H9 (cell line): Measurements from ENCODE around the gene TENM4. TPM values are rescaled to one million over a fixed set of nuclear protein-coding genes. Genes with fewer than 3 reads are reported as not detected.

Source experiments
- DNase-seq: peaks from one replicate; pipeline ENCODE4 v3.0.0-alpha.2; 2017
- H2AFZ ChIP-seq: one replicate; pipeline ENCODE4 v1.6.1; 2013; ENCODE audit warnings: mild to moderate bottlenecking, low read length, control low read depth, moderate library complexity
- H2AK5ac ChIP-seq: 2 replicates; pipeline ENCODE4 v1.6.1; 2013; ENCODE audit warnings: low read length, control low read depth, mixed read lengths; ENCODE audit not compliant: insufficient read length
- H2BK120ac ChIP-seq: one replicate; pipeline ENCODE4 v1.6.1; 2013; ENCODE audit warnings: low read depth, mild to moderate bottlenecking, low read length, control low read depth, inconsistent platforms; ENCODE audit not compliant: poor library complexity, severe bottlenecking
- H2BK12ac ChIP-seq: 2 replicates; pipeline ENCODE4 v1.6.1; 2013; ENCODE audit warnings: low read length, control low read depth, mixed read lengths, low read depth; ENCODE audit not compliant: insufficient read length
- H2BK15ac ChIP-seq: 2 replicates; pipeline ENCODE4 v1.6.1; 2013; ENCODE audit warnings: low read depth, low read length, control low read depth
- H2BK20ac ChIP-seq: one replicate; pipeline ENCODE4 v1.6.1; 2013; ENCODE audit warnings: low read depth, mild to moderate bottlenecking, low read length, control low read depth, inconsistent platforms; ENCODE audit not compliant: poor library complexity, severe bottlenecking
- H2BK5ac ChIP-seq: 2 replicates; pipeline ENCODE4 v1.6.1; 2013; ENCODE audit warnings: low read length, control low read depth, mixed read lengths; ENCODE audit not compliant: insufficient read length
- H3K14ac ChIP-seq: 2 replicates; pipeline ENCODE4 v1.6.1; 2013; ENCODE audit warnings: low read length, control low read depth; ENCODE audit not compliant: insufficient read depth
- H3K18ac ChIP-seq: 2 replicates; pipeline ENCODE4 v1.6.1; 2013; ENCODE audit warnings: low read depth, mild to moderate bottlenecking, mixed read lengths, low read length, control low read depth; ENCODE audit not compliant: insufficient read length
- H3K23ac ChIP-seq: 2 replicates; pipeline ENCODE4 v1.6.1; 2013; ENCODE audit warnings: low read length, control low read depth, mixed read lengths, low read depth; ENCODE audit not compliant: insufficient read length
- H3K23me2 ChIP-seq: 2 replicates; pipeline ENCODE4 v1.6.1; 2013; ENCODE audit warnings: low read depth, mild to moderate bottlenecking, mixed read lengths, low read length, control low read depth; ENCODE audit not compliant: insufficient read length, poor library complexity, severe bottlenecking
- H3K27ac ChIP-seq: 2 replicates; pipeline ENCODE4 v1.5.1; 2013; ENCODE audit warnings: low read length, control low read depth, mixed read lengths, low read depth; ENCODE audit not compliant: insufficient read length
- H3K27me3 ChIP-seq: 2 replicates; pipeline ENCODE4 v1.6.1; 2013; ENCODE audit warnings: low read length, control low read depth, inconsistent platforms; ENCODE audit not compliant: insufficient read depth
- H3K4ac ChIP-seq: 2 replicates; pipeline ENCODE4 v1.6.1; 2013; ENCODE audit warnings: low read depth, mild to moderate bottlenecking, control low read depth, inconsistent platforms, low read length, moderate library complexity
- H3K4me1 ChIP-seq: 2 replicates; pipeline ENCODE4 v1.6.1; 2013; ENCODE audit warnings: low read length, control low read depth, inconsistent platforms; ENCODE audit not compliant: insufficient read depth
- H3K4me2 ChIP-seq: 2 replicates; pipeline ENCODE4 v1.6.1; 2013; ENCODE audit warnings: low read length, control low read depth, mixed read lengths; ENCODE audit not compliant: insufficient read length, insufficient read depth
- H3K56ac ChIP-seq: 2 replicates; pipeline ENCODE4 v1.6.1; 2013; ENCODE audit warnings: low read depth, mild to moderate bottlenecking, mixed read lengths, low read length, control low read depth; ENCODE audit not compliant: insufficient read length
- H3K79me1 ChIP-seq: 2 replicates; pipeline ENCODE4 v1.6.1; 2013; ENCODE audit warnings: low read depth, mild to moderate bottlenecking, moderate library complexity, low read length, control low read depth, inconsistent platforms; ENCODE audit not compliant: insufficient read depth, poor library complexity, severe bottlenecking
- H3K79me2 ChIP-seq: 2 replicates; pipeline ENCODE4 v1.6.1; 2013; ENCODE audit warnings: low read length, control low read depth, inconsistent platforms; ENCODE audit not compliant: insufficient read depth
- H3K9ac ChIP-seq: 2 replicates; pipeline ENCODE4 v1.6.1; 2013; ENCODE audit warnings: low read length, control low read depth, mixed read lengths; ENCODE audit not compliant: insufficient read length; ENCODE audit errors: extremely low read depth
- H3K9me3 ChIP-seq: one replicate; pipeline ENCODE4 v1.6.1; 2013; ENCODE audit warnings: low read depth, low read length, inconsistent platforms; ENCODE audit not compliant: control insufficient read depth
- H3T11ph ChIP-seq: one replicate; pipeline ENCODE4 v1.6.1; 2013; ENCODE audit warnings: mild to moderate bottlenecking, low read length, control low read depth, inconsistent platforms
- H4K20me1 ChIP-seq: one replicate; pipeline ENCODE4 v1.6.1; 2013; ENCODE audit not compliant: control insufficient read depth, insufficient read length, insufficient read depth
- H4K5ac ChIP-seq: 2 replicates; pipeline ENCODE4 v1.6.1; 2013; ENCODE audit warnings: low read depth, mild to moderate bottlenecking, mixed read lengths, low read length, control low read depth; ENCODE audit not compliant: insufficient read length
- H4K8ac ChIP-seq: replicated peaks from 2 replicates; pipeline ENCODE4 v1.6.1; 2013; ENCODE audit warnings: low read length, control low read depth, mixed read lengths, low read depth; ENCODE audit not compliant: insufficient read length
- H4K91ac ChIP-seq: 2 replicates; pipeline ENCODE4 v1.6.1; 2013; ENCODE audit warnings: low read depth, mild to moderate bottlenecking, moderate library complexity, mixed read lengths, low read length, control low read depth; ENCODE audit not compliant: insufficient read length
- H3K27ac Mint-ChIP-seq, 3 experiments: 2 replicates in 2 of 3; 3 replicates in 1 of 3; pipeline ENCODE4 v1.8.0; 2020 to 2021; ENCODE audit warnings: mixed read lengths in 3 of 3, mild to moderate bottlenecking in 1 of 3, moderate library complexity in 1 of 3
- H3K27me3 Mint-ChIP-seq: 2 replicates; pipeline ENCODE4 v1.8.0; 2021; ENCODE audit warnings: low read depth, mild to moderate bottlenecking, moderate library complexity, mixed read lengths
- H3K36me3 Mint-ChIP-seq, 3 experiments: 2 replicates in 2 of 3; 3 replicates in 1 of 3; pipeline ENCODE4 v1.8.0; 2020 to 2021; ENCODE audit warnings: low read depth in 3 of 3, mixed read lengths in 3 of 3; ENCODE audit not compliant: insufficient read depth in 1 of 3
- H3K4me1 Mint-ChIP-seq, 2 experiments: 2 replicates each; pipeline ENCODE4 v1.8.0; 2020; ENCODE audit warnings: mixed read lengths in 2 of 2
- H3K4me3 Mint-ChIP-seq, 2 experiments: 2 replicates in 1 of 2; 3 replicates in 1 of 2; pipeline ENCODE4 v1.8.0; 2020 to 2021; ENCODE audit warnings: mild to moderate bottlenecking in 2 of 2, mixed read lengths in 2 of 2, moderate library complexity in 1 of 2
- H3K9me3 Mint-ChIP-seq, 2 experiments: 2 replicates in 1 of 2; 3 replicates in 1 of 2; pipeline ENCODE4 v1.8.0; 2020; ENCODE audit warnings: mild to moderate bottlenecking in 2 of 2, mixed read lengths in 2 of 2, moderate library complexity in 1 of 2
- WGBS: extraction: QIAGEN DNeasy Blood & Tissue Kit; methylation state at CpG from one replicate; pipeline ENCODE4 v1.1.7; 2013; ENCODE audit warnings: missing lambda C conversion rate, low lambda C conversion rate, mixed read lengths; ENCODE audit not compliant: insufficient read length; ENCODE audit errors: extremely low coverage; 5-methylcytosine and 5-hydroxymethylcytosine counted together
- total RNA-seq: library from RNA; stranded (reverse); gene quantifications from 2 replicates; pipeline ENCODE4 v1.2.1, GENCODE V29; 2021
- TF ChIP-seq, protein P1 (sequence below): fragments of 200-600 bp; sonication (generic); conservative IDR thresholded peaks from 3 replicates; pipeline ENCODE4 v1.8.0; 2021; ENCODE audit warnings: antibody characterized with exemption, mild to moderate bottlenecking

TENM4 gene
- total RNA-seq, 1 experiment from 2014 or later, result 4.6 TPM

DNA sequence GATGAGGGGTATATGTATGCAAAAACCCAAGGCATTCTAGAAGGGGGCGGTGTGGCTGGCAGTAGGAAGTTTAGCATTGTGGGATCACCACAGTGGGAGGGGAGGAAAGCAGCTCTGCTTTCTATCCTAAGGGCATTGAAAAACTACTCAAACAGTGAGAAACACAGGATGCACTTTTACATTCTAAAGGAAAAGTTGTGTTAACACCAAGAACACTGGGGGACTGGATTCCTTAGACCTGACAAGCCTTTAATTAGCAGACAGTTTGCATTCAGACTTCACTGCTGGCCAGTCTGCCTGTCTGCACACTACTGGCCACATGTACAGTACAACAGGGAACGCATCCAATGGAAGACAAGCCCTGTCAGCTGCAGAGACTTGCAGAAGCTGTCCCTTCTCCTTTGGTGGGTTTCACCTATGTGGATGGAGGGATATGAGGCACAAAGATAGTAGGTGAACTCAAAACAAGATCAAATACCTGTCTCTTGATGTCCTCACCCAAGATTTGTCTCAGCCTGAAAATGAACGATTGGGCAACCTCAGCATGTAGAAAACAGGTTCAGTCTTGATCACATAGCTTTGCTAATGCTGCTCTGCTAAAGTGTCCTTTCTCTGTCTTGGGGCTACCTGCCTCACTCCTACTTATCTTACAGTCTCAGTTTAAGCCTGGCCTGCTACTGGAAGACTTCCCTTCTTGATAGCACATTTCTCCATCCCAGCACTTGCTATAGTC is 64.8 kb downstream of the TENM4 start:
- H3K4me3 Mint-ChIP-seq, result peak overlapping the region; percentile 3 to 33; a peak in 4 of 5 replicates
- Histone ChIP-seq H3K79me1 (no peaks in the 10 kb centered on the region), H2BK15ac (no peak overlapping the region), H3K79me2 (no peaks in the 10 kb centered on the region), H3K27me3 (no peaks in the 10 kb centered on the region), H4K5ac (no peak overlapping the region), H4K8ac (no peak overlapping the region), H3K4me1 (peaks cover 8% of the 10 kb centered on the region; the same call in 1 of the 2 replicates), H3K4ac (no peak overlapping the region), H3K18ac (no peak overlapping the region), H3K4me2 (peak overlapping the region; percentile 13), H2BK12ac (no peak overlapping the region), H3K56ac (no peak overlapping the region), H3K27ac (no peak overlapping the region), H3T11ph (no peak overlapping the region), H3K9me3 (no peaks in the 10 kb centered on the region), H4K20me1 (no peaks in the 10 kb centered on the region), H2BK5ac (no peak overlapping the region), H2AFZ (no peak overlapping the region), H3K23me2 (no peaks in the 10 kb centered on the region), H4K91ac (no peak overlapping the region), H2BK20ac (no peak overlapping the region), H3K14ac (no peak overlapping the region), H2BK120ac (no peak overlapping the region), H3K23ac (no peak overlapping the region), H3K9ac (no peak overlapping the region), H2AK5ac (no peak overlapping the region)
- H3K27me3 Mint-ChIP-seq, result peaks cover 2% of the 10 kb centered on the region; the same call in 1 of the 2 replicates
- H3K9me3 Mint-ChIP-seq, result peaks cover 5 to 9% of the 10 kb centered on the region in 2 experiments; a peak in 4 of 5 replicates
- TF ChIP-seq, protein P1, sequence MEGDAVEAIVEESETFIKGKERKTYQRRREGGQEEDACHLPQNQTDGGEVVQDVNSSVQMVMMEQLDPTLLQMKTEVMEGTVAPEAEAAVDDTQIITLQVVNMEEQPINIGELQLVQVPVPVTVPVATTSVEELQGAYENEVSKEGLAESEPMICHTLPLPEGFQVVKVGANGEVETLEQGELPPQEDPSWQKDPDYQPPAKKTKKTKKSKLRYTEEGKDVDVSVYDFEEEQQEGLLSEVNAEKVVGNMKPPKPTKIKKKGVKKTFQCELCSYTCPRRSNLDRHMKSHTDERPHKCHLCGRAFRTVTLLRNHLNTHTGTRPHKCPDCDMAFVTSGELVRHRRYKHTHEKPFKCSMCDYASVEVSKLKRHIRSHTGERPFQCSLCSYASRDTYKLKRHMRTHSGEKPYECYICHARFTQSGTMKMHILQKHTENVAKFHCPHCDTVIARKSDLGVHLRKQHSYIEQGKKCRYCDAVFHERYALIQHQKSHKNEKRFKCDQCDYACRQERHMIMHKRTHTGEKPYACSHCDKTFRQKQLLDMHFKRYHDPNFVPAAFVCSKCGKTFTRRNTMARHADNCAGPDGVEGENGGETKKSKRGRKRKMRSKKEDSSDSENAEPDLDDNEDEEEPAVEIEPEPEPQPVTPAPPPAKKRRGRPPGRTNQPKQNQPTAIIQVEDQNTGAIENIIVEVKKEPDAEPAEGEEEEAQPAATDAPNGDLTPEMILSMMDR, result 0 out of 3 replicates have a peak, but pooled peaks have one; percentile 9
- peaks cover 0 to 6% (median 3%) of the 10 kb centered on the region in 3 experiments; a peak in 5 of 7 replicates for H3K36me3 Mint-ChIP-seq
- WGBS, result no CpG with 5 or more reads among the region's 3 CpGs
- peak overlapping the region in 2 of 3 experiments; percentile 41 to 96; a peak in 5 of 7 replicates for H3K27ac Mint-ChIP-seq
- H3K4me1 Mint-ChIP-seq, result peaks cover 52 to 61% of the 10 kb centered on the region in 2 experiments
- peak; percentile 52 for DNase-seq
